Right lung (tissue), 5 donors: ENCODE data around the gene PCSK7. TPM values are rescaled to one million over a fixed set of nuclear protein-coding genes. Genes with fewer than 3 reads are reported as not detected.

Source experiments
- DNase-seq, 2 donors: peaks; one replicate each; pipeline ENCODE4 v3.0.0-alpha.2; 2013
- polyA plus RNA-seq, 5 donors: library from polyadenylated mRNA; unstranded; fragments of 120-200 nt; gene quantifications; one replicate each; pipeline versions ENCODE4 v1.2.1 to v1.2.3, GENCODE V29; 2013; ENCODE audit warnings: inconsistent platforms in 1 of 5, low replicate concordance in 1 of 5; ENCODE audit not compliant: insufficient read length in 5 of 5, insufficient read depth in 1 of 5

The PCSK7 gene
- polyA plus RNA-seq, 5 donors = 19.5 to 29.0 (median 25.7) TPM

GRCh38 chr11:117199916-117200812, 31.7 kb downstream of the PCSK7 start:
- no peak for DNase-seq

- peak in 1 of 2 donors; percentile 50 for DNase-seq
Observed at GRCh38 chr11:117199053-117199915, 32.6 kb downstream of the PCSK7 start, which contains the start of gene TAGLN. Gene TAGLN (plus strand): TSS chr11:117199370. CDS start chr11:117203014, 3,644 bp downstream.

GRCh38 chr11:117198613-117199012, 33.3 kb downstream of the PCSK7 start:
- no peak for DNase-seq

GRCh38 chr11:117197516-117198456, 34.1 kb downstream of the PCSK7 start:
- DNase-seq = no peak

GRCh38 chr11:117197006-117197405, 34.9 kb downstream of the PCSK7 start:
- no peak for DNase-seq

DNA sequence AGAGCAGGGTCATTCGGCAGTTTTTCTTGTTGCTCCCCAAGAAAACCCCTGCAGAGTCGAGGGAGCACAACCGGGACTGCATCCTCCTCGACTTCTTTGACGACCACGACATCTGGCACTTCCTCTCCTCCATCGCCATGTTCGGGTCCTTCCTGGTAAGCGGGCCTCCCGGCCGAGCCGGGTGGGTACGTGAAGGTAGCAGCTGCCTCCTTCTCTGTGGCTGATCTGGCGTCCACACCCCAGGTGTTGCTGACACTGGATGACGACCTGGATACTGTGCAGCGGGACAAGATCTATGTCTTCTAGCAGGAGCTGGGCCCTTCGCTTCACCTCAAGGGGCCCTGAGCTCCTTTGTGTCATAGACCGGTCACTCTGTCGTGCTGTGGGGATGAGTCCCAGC, 36.1 kb downstream of the PCSK7 start:
- DNase-seq = no peak

- no peak for DNase-seq
Observed at GRCh38 chr11:117195258-117195657, 36.6 kb downstream of the PCSK7 start.

- DNase-seq = no peak
Observed at GRCh38 chr11:117194267-117194666, 37.6 kb downstream of the PCSK7 start.

GRCh38 chr11:117193130-117194020, 38.5 kb downstream of the PCSK7 start:
- DNase-seq = no peak

DNA sequence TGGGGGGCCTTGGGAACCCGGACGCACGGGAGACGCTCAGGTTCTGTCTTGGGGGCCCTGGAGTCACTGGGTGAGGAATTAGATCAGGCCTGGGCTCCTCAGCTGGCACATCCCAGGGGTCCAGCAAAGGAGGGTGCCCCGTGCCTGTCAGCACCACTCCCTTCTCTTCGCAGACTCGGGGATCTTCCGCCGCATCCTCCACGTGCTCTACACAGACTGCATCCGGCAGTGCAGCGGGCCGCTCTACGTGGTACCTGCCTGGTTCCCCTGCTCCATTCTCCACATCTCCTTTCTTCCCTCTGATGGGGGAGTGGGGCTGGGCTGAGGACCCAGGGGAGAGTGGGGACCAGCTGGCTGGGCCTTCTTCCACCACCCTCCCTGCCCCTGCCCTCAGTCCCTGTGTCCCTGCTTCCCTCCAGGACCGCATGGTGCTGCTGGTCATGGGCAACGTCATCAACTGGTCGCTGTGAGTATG, 39.4 kb downstream of the PCSK7 start:
- DNase-seq = no peak

GRCh38 chr11:117191680-117192400, 40.0 kb downstream of the PCSK7 start:
- no peak for DNase-seq

DNA sequence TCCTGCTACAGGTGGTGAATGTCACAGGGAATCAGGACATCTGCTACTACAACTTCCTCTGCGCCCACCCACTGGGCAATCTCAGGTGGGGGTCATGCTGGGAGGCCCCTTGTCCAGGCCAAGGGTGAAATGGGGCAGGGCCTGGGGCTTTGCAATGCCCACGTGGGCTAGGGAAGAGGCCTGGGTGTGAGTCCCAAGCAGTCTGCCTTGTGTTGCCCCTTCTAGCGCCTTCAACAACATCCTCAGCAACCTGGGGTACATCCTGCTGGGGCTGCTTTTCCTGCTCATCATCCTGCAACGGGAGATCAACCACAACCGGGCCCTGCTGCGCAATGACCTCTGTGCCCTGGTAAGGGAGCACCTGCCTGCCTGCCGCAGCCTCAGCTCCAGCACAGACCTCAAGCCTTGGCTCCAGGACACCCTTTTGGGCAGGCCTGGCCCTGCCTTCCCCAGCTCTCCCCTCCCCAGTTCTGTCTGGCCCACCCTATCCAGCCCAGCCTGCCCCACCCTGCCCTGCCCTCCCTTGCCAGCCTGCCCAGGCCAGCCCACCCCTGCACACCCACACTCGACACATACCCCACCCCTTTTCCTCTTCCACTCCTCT, 41.8 kb downstream of the PCSK7 start:
- DNase-seq = no peak

- DNase-seq = no peak
Observed at GRCh38 chr11:117189191-117189940, 42.5 kb downstream of the PCSK7 start.

DNA sequence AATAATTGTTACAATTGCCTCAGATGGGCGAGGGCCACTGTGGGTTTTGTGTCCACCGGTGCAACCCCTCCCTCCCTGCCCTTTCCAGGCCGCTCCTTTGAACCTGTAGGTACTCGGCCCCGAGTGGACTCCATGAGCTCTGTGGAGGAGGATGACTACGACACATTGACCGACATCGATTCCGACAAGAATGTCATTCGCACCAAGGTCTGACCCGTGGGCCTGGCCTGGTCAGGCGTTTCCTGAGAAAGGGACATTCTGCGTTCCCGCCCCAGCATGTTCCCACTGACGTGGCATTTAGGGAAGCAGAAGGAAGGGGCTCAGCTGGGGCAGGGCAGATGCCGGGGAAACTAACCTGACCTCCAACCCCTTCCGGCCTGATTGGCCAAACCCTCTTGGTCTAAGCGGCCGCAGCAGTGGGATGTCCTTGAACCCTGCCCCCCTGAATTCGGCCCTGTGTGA, 43.2 kb downstream of the PCSK7 start:
- DNase-seq = no peak

GRCh38 chr11:117187799-117188481, 43.9 kb downstream of the PCSK7 start:
- no peak for DNase-seq

- no peak for DNase-seq
Observed at GRCh38 chr11:117187428-117187798, 44.5 kb downstream of the PCSK7 start.

DNA sequence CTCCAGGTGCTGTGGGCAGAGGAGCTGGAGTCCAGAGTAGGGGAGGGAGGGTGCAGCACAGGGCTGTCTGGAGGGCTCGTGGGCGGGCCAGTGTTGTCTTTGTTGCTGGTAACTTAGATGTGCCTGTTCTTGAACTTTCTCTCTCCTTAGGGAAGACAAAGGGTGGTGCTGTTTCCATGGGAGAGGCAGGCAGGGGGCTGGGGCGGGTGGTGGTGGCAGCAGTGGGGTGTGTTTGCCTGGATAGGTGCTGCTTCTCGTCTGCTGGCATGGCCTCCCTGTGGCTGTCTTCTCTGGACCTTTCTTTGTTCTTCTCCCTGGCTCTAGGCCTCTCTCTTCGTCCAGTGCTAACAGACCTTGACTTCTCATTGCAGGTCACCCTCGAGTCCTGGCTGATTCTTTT, 44.9 kb downstream of the PCSK7 start:
- DNase-seq = no peak

DNA sequence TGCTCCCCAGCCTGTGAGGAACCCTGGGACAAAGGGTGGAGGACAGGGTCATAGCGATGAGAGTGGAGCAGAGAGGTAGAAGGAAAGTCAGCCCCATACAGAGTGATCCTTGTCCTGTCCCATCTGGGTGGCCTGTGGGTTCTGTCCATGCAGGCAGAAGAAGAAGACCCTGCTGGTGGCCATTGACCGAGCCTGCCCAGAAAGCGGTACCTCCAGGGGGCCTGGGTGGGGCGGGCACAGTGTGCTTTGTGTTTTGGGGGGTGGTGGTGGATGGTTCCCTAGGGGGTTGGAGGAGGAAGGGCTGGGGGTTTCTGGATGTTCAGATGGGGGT, 45.5 kb downstream of the PCSK7 start:
- no peak for DNase-seq
